Activated naive CD8-positive, alpha-beta T cell (primary cell): ENCODE measurements around the gene PAN3.
"Not testable (repeated sequence)": the region's sequence is repeated elsewhere in the genome, so short reads cannot be mapped to it uniquely, and the experiment has no call there.

Experiments used
- H3K27ac Mint-ChIP-seq: one replicate; pipeline ENCODE4 v1.8.0; 2021; ENCODE audit warnings: mixed read lengths
- H3K27me3 Mint-ChIP-seq: one replicate; pipeline ENCODE4 v1.8.0; 2021; ENCODE audit warnings: mixed read lengths
- H3K36me3 Mint-ChIP-seq: one replicate; pipeline ENCODE4 v1.8.0; 2021; ENCODE audit warnings: mixed read lengths
- H3K4me1 Mint-ChIP-seq: one replicate; pipeline ENCODE4 v1.8.0; 2021; ENCODE audit warnings: low read depth, mixed read lengths
- H3K4me3 Mint-ChIP-seq: one replicate; pipeline ENCODE4 v1.8.0; 2021; ENCODE audit warnings: mild to moderate bottlenecking, mixed read lengths
- H3K9me3 Mint-ChIP-seq: one replicate; pipeline ENCODE4 v1.8.0; 2021; ENCODE audit warnings: low read depth, mixed read lengths

The PAN3 gene

GRCh38 chr13:28138012-28138755, at the start of gene PAN3:
Gene PAN3 (plus strand): TSS chr13:28138545. CDS start chr13:28138658, 113 bp downstream.
- no peaks in the 10 kb centered on the region for H3K9me3 Mint-ChIP-seq
- no peaks in the 10 kb centered on the region for H3K36me3 Mint-ChIP-seq
- H3K27me3 Mint-ChIP-seq, result no peaks in the 10 kb centered on the region
- peaks cover 52% of the 10 kb centered on the region for H3K4me1 Mint-ChIP-seq
- H3K27ac Mint-ChIP-seq, result peak within 1 kb of the TSS; percentile 96
- peak within 1 kb of the TSS; percentile 97 for H3K4me3 Mint-ChIP-seq

- Mint-ChIP-seq H3K27me3 (peaks cover 12% of the 10 kb centered on the region), H3K27ac (no peak overlapping the region), H3K9me3 (no peaks in the 10 kb centered on the region), H3K36me3 (no peaks in the 10 kb centered on the region), H3K4me1 (no peaks in the 10 kb centered on the region), H3K4me3 (no peak overlapping the region)
Measured at GRCh38 chr13:28089065-28089464, 49.3 kb upstream of the PAN3 start.

GRCh38 chr13:28092431-28092830, 45.9 kb upstream of the PAN3 start:
- Mint-ChIP-seq H3K4me1 (no peaks in the 10 kb centered on the region), H3K4me3 (no peak overlapping the region), H3K27ac (no peak overlapping the region), H3K36me3 (no peaks in the 10 kb centered on the region), H3K27me3 (peaks cover 13% of the 10 kb centered on the region), H3K9me3 (no peaks in the 10 kb centered on the region)

GRCh38 chr13:28093881-28094280, 44.5 kb upstream of the PAN3 start:
- no peaks in the 10 kb centered on the region for H3K9me3 Mint-ChIP-seq
- H3K36me3 Mint-ChIP-seq, result no peaks in the 10 kb centered on the region
- H3K4me1 Mint-ChIP-seq, result no peaks in the 10 kb centered on the region
- peaks cover 20% of the 10 kb centered on the region for H3K27me3 Mint-ChIP-seq
- H3K27ac Mint-ChIP-seq, result no peak overlapping the region
- no peak overlapping the region for H3K4me3 Mint-ChIP-seq

GRCh38 chr13:28094306-28094705, 44.0 kb upstream of the PAN3 start:
- H3K9me3 Mint-ChIP-seq, result no peaks in the 10 kb centered on the region
- H3K4me1 Mint-ChIP-seq, result peaks cover under 1% of the 10 kb centered on the region
- H3K27ac Mint-ChIP-seq, result no peak overlapping the region
- H3K4me3 Mint-ChIP-seq, result no peak overlapping the region
- no peaks in the 10 kb centered on the region for H3K36me3 Mint-ChIP-seq
- H3K27me3 Mint-ChIP-seq, result peaks cover 21% of the 10 kb centered on the region

GRCh38 chr13:28097503-28097902, 40.8 kb upstream of the PAN3 start:
- no peaks in the 10 kb centered on the region for H3K9me3 Mint-ChIP-seq
- H3K27me3 Mint-ChIP-seq, result peaks cover 33% of the 10 kb centered on the region
- no peaks in the 10 kb centered on the region for H3K36me3 Mint-ChIP-seq
- peaks cover 9% of the 10 kb centered on the region for H3K4me1 Mint-ChIP-seq
- H3K27ac Mint-ChIP-seq, result no peak overlapping the region
- no peak overlapping the region for H3K4me3 Mint-ChIP-seq

- H3K9me3 Mint-ChIP-seq, result no peaks in the 10 kb centered on the region
- no peaks in the 10 kb centered on the region for H3K36me3 Mint-ChIP-seq
- H3K27ac Mint-ChIP-seq, result no peak overlapping the region
- H3K27me3 Mint-ChIP-seq, result peaks cover 30% of the 10 kb centered on the region
- peak overlapping the region; percentile 83 for H3K4me3 Mint-ChIP-seq
- H3K4me1 Mint-ChIP-seq, result peaks cover 9% of the 10 kb centered on the region
Measured at GRCh38 chr13:28099396-28100149, 38.8 kb upstream of the PAN3 start.

- Mint-ChIP-seq H3K4me1 (peaks cover 9% of the 10 kb centered on the region), H3K4me3 (peak within 1 kb of the TSS; percentile 83), H3K36me3 (no peaks in the 10 kb centered on the region), H3K27ac (no peak within 1 kb of the TSS), H3K9me3 (no peaks in the 10 kb centered on the region), H3K27me3 (peaks cover 30% of the 10 kb centered on the region)
Measured at GRCh38 chr13:28100150-28101121, 37.9 kb upstream of the PAN3 start, which contains the start of gene FLT3. Gene FLT3 (minus strand): TSS chr13:28100576. CDS start chr13:28100510, 66 bp downstream.

GRCh38 chr13:28101886-28102285, 36.5 kb upstream of the PAN3 start:
- H3K4me1 Mint-ChIP-seq, H3K27ac Mint-ChIP-seq, H3K36me3 Mint-ChIP-seq, H3K9me3 Mint-ChIP-seq: not testable (repeated sequence)
- Mint-ChIP-seq H3K4me3 (peak overlapping the region; percentile 19), H3K27me3 (peaks cover 30% of the 10 kb centered on the region)

GRCh38 chr13:28106976-28107375, 31.4 kb upstream of the PAN3 start:
- peaks cover 5% of the 10 kb centered on the region for H3K27me3 Mint-ChIP-seq
- H3K27ac Mint-ChIP-seq, result no peak overlapping the region
- no peak overlapping the region for H3K4me3 Mint-ChIP-seq
- no peaks in the 10 kb centered on the region for H3K36me3 Mint-ChIP-seq
- H3K4me1 Mint-ChIP-seq, result no peaks in the 10 kb centered on the region
- no peaks in the 10 kb centered on the region for H3K9me3 Mint-ChIP-seq

GRCh38 chr13:28110414-28110813, 27.9 kb upstream of the PAN3 start:
- Mint-ChIP-seq H3K9me3 (no peaks in the 10 kb centered on the region), H3K4me1 (no peaks in the 10 kb centered on the region), H3K27me3 (no peaks in the 10 kb centered on the region), H3K36me3 (no peaks in the 10 kb centered on the region), H3K27ac (no peak overlapping the region), H3K4me3 (no peak overlapping the region)

GRCh38 chr13:28116736-28117135, 21.6 kb upstream of the PAN3 start:
- Mint-ChIP-seq H3K27me3 (peaks cover 2% of the 10 kb centered on the region), H3K9me3 (no peaks in the 10 kb centered on the region), H3K4me3 (no peak overlapping the region), H3K27ac (no peak overlapping the region), H3K4me1 (no peaks in the 10 kb centered on the region), H3K36me3 (no peaks in the 10 kb centered on the region)

- Mint-ChIP-seq H3K36me3 (no peaks in the 10 kb centered on the region), H3K4me3 (no peak overlapping the region), H3K27ac (no peak overlapping the region)
Measured at GRCh38 chr13:28117689-28118377, 20.5 kb upstream of the PAN3 start.

GRCh38 chr13:28120317-28120716, 18.0 kb upstream of the PAN3 start:
- no peaks in the 10 kb centered on the region for H3K9me3 Mint-ChIP-seq
- H3K4me3 Mint-ChIP-seq, result no peak overlapping the region
- no peaks in the 10 kb centered on the region for H3K36me3 Mint-ChIP-seq
- no peak overlapping the region for H3K27ac Mint-ChIP-seq
- H3K4me1 Mint-ChIP-seq, result peaks cover 2% of the 10 kb centered on the region
- H3K27me3 Mint-ChIP-seq, result peaks cover 2% of the 10 kb centered on the region

More at GRCh38 chr13:28117689-28118377, 20.5 kb upstream of the PAN3 start:
- Mint-ChIP-seq H3K4me1 (peaks cover 2% of the 10 kb centered on the region), H3K9me3 (no peaks in the 10 kb centered on the region), H3K27me3 (peaks cover 2% of the 10 kb centered on the region)
